ENCODE measurements around the gene MCEMP1.

- TF ChIP-seq CEBPB (IDR thresholded peaks at IDR 0.05) = no peak
- TF ChIP-seq, protein P1, sequence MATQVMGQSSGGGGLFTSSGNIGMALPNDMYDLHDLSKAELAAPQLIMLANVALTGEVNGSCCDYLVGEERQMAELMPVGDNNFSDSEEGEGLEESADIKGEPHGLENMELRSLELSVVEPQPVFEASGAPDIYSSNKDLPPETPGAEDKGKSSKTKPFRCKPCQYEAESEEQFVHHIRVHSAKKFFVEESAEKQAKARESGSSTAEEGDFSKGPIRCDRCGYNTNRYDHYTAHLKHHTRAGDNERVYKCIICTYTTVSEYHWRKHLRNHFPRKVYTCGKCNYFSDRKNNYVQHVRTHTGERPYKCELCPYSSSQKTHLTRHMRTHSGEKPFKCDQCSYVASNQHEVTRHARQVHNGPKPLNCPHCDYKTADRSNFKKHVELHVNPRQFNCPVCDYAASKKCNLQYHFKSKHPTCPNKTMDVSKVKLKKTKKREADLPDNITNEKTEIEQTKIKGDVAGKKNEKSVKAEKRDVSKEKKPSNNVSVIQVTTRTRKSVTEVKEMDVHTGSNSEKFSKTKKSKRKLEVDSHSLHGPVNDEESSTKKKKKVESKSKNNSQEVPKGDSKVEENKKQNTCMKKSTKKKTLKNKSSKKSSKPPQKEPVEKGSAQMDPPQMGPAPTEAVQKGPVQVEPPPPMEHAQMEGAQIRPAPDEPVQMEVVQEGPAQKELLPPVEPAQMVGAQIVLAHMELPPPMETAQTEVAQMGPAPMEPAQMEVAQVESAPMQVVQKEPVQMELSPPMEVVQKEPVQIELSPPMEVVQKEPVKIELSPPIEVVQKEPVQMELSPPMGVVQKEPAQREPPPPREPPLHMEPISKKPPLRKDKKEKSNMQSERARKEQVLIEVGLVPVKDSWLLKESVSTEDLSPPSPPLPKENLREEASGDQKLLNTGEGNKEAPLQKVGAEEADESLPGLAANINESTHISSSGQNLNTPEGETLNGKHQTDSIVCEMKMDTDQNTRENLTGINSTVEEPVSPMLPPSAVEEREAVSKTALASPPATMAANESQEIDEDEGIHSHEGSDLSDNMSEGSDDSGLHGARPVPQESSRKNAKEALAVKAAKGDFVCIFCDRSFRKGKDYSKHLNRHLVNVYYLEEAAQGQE (IDR thresholded peaks at IDR 0.05; ENCODE audit: low read depth) = no peak
- TF ChIP-seq TEAD4 (IDR thresholded peaks at IDR 0.05) = no peak
- TF ChIP-seq, protein P2, sequence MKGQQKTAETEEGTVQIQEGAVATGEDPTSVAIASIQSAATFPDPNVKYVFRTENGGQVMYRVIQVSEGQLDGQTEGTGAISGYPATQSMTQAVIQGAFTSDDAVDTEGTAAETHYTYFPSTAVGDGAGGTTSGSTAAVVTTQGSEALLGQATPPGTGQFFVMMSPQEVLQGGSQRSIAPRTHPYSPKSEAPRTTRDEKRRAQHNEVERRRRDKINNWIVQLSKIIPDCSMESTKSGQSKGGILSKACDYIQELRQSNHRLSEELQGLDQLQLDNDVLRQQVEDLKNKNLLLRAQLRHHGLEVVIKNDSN (IDR thresholded peaks at IDR 0.05) = no peak
- no peak for TF ChIP-seq EGR1 (IDR thresholded peaks at IDR 0.05)
- no peak for TF ChIP-seq TAF1 (IDR thresholded peaks at IDR 0.05; ENCODE audit: low read depth)
- TF ChIP-seq, protein P3, sequence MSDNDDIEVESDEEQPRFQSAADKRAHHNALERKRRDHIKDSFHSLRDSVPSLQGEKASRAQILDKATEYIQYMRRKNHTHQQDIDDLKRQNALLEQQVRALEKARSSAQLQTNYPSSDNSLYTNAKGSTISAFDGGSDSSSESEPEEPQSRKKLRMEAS (IDR thresholded peaks at IDR 0.05) = no peak
- no peak for TF ChIP-seq CREB1 (IDR thresholded peaks at IDR 0.05; ENCODE audit: low read depth)
Observed at GRCh38 chr19:7682175-7682855, 5.4 kb downstream of the MCEMP1 start.
